NCI-H2029 (cell line): ENCODE data around the gene GRHL3.

Experiments
- DNase-seq: peaks from one replicate; lab custom pipeline; 2025; lab: John Stamatoyannopoulos, UW

The GRHL3 gene

DNA sequence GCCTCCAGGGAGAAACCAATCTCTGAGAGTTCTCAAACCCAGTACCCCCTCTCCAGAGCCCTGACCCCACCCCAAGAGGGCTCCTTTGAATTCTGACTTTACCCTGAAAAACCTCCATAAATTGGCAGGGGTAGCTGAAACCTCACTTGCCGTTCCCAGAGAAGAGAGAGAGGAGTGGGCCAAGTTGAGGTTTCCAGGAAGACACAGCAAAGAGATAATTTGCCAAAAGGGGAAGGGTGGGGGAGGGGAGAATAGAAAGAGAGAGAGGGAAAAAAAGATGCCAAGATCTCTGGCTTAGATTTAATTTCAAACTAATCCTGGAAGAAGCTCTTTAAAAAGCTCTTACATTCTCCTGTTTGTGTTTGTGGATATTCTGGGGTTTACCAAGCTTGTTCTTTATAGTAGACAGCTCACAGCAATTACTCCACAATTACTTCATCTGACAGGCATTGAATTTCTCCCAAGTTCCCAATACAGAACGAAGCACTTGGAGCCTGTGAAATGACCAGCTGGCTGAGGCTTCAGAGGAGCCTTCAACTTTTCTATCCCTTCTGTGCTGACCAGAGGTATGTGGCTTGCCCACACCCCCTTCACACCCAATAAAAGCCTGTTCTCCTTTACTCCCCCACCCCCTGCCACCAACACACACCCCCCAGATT, 1.1 kb upstream of the GRHL3 start:
- DNase-seq, result no peak

DNA sequence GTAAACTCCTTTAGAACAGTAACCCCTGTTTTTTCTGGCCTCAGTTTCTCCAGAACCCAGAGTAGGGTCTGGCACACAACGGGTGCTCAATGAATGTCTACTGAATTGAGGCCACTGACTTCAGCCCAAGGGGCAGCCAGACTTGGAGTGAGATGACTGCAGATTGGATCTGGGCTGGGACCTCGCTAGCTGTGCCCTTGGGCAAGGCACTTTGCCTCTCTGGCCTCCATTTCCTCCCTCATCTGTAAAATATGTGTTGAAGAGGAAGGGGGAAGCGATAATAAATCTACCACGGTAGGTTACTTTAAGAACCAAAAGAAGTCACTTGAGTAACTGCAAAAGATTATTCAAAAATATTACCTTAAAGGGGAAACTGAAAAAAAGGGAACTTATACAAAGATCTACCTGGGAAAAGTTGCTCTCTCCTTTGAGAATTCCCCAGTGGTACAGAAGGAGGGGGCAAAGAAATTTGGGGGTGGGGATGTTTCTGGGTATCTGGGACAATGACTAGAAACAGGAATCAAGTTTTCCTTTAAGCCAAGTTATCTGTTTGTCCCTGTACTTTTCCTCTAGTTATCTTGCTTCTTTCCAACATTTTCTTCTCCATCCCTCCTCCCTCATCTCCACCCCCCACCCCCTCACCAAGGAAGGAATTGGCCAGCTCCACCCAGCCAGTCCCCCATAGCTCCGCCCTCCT, 394 bp upstream of the GRHL3 start:
- DNase-seq, result no peak

DNA sequence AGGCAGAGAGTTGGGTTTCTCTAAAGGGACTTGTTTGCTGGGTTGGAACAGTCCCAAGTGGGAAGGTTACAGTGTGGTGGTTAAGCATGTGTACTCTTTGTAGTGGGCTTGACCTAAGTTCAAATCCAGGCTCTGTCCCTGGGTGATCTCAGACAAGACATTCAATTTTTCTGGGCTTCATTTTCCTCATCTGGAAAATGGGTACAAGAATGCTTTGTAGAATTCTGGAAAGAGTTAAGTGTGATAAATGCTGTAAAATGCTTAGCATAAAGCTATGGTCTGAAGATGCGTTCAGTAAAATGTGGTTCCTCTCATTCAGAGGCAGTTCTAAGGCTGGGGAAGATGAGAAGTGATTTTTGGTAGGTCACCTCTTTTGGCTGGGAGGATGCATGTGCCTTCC, 805 bp downstream of the GRHL3 start:
- DNase-seq, result no peak

DNA sequence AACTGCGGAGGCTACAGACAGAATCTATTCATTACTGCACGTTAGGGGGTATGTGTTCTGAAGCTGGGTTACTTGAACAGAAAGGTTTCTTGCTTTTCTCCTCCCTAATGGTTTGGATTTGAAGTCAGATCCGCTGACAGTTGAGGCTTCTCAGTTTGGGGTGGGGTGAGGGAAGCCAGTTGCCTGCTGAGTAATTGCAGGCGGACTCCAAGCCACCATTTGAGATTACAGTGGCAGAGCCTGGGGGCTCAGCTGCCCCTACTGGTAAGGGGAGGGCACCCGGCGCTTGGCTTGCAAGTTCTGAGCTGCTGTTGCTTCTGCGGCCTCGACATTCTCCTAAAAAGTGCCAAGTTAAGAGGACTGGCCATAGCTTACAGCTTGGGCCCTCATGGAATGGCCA, 2.0 kb downstream of the GRHL3 start:
- DNase-seq, result no peak

DNA sequence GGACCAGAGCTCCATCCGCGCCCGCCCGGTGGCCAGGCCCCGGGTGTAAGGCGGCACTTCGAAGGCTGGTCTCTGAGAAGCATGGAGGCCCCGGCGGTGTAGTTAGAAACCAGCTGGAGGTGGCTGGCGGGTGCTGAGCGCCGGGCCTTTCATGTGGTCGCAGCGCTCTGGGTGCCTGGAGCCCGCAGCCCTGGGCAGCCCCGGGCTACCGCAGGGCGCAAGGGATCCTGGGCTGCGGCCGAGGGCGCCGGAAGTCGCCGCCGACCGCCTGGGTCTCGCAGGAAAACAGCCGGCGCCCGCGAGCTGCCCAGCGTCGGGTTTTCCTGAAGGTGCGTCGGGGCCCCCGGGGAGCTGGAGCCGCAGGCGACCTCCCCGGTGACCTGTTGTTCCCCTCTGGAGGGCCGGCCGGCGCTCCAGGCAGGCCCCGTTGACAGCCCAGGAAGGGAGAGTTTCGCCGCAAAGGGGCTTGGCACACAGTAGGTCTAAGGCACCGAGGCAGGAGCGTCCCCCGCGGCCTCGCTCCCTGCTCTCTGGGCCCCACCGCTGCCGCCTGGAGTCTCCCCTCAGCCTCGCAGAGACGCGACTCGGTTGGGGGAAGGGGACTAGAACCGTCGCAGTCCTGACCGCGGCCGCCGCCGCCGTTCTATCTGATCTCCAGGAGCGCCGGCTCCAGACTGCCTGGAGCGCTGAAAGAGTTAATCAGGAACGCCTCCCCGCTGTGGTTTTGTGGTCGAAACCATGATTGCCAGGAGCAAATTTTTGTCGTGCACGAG, 2.7 kb downstream of the GRHL3 start:
- no peak for DNase-seq

DNA sequence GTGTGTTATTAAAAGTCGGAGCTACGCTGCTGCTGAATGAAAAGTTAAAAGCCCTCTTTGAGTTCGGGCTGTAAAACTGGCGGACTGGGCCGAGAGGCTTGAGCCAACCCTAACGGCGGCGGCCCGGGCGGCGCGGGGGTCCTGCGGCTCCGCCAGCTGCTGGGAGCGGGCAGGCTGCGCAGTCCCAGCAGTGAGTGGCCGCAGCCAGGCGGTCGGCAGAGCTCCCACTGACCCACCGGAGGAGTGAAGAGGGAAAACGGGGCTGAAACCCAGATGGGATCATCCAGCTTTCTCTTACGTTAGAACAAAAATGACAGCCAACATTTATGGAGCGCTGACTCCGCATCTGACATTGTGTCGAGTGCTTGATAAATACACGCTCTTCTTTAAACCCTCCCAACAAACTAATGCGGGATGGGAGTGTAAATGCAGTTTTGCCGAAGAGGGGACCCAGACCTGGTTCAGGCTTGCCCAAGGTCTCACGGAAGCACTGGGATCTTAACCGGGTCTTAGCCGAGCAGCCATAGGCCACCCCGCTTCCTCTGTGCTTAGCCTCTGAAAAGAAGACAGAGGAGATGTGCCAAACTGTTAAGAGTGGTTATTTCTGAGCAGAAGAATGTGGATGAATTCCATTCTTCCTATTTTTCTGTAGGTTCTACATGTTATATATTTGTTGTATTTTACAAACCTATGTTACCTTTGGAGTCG, 3.5 kb downstream of the GRHL3 start:
- DNase-seq, result no peak

DNA sequence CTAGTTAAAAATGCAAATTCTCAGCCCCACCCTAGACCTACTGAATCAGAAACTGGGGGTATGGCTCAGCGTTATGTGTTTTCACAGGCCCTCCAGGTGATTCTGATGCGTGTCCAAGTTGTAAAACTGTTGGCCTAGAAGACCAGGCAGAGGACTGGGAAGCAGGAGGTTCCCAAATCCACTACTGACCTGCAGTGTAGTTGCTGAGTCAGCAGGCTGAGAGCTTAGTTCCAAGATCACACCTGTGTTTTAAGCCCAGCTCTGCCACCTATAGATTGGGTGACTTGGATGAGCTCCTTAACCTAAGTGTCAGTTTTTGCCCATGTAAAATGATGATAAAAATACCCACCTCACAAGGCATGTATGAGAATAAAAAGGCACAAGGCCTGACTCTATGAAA, 4.1 kb downstream of the GRHL3 start:
- DNase-seq, result no peak

DNA sequence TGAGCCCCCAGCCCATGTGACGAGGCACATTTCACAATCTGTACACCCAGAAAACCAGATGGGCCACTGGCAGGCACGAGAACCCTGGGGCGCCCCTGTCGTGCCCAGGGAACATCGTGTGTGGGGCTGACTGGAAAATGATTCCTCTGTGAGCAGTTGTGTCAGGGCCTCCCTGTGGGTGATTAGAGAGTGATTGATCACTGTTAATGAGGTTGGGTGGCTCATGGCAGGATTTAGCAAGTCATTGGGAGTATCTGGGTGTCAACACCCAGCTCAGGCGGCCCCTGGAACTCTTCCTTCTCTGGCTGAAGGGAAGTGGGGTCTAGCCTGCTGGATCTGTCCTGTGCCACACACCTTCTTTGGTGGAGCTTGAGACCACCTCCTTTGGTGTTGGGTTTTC, 5.7 kb downstream of the GRHL3 start:
- no peak for DNase-seq

DNA sequence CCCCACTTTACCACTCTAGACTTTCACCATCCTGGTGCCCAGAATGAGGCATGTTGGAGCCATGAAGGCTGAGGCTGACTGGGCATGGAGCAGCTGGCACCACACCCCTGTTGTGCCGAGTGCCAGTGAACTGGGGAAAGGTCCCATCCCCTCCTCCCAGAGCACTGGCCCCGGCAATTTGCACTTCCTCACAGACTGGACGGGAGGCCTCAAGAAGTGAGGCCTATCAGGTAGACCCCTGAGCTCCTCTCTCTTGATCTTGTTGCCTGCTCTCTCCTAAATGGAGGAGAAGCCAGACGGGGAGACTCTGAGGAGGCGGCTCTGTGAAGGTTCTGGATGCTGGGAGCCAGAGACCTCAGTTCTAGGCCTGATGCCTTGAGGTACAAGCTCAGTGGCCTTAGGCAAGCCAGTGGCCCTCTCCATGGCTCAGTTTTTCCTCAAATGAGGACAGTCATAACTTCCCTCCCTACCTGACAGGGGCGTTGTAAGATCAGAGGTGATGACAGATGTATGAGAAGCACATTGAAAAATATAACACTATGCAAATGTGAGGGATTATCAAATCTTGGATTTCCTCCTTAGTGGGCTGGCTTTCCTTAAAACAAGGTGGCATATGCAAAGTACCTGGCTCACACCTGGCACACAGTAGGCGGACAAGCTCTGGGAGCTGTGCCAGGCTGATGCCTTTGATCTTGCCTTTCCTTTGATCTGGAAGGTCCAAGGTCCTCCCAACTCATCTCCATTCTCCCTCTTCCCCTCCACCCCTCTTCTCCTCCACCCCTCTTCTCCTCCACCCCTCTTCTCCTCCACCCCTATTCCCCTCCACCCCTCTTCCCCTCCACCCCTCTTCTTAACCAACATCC, 6.7 kb downstream of the GRHL3 start:
- DNase-seq, result no peak

DNA sequence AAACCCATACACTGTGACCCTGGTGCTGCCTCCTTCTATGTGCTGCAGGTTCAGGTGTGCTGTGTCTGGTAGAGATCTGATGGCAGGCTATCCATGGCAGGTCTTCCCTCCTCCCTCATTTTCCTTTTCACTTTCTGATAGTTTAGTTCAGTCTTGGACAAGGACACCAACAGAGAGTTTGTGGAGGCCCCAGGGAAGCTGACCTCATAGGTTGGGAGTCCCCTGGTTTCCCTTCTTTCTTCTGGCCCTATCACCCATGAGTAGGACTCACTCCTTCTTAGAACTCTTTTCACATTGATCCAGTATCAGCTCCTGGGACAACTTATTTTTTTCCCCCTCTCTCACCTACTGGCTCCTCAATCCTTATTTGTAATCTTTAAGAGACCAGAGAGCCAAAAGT, 8.3 kb downstream of the GRHL3 start:
- no peak for DNase-seq

DNA sequence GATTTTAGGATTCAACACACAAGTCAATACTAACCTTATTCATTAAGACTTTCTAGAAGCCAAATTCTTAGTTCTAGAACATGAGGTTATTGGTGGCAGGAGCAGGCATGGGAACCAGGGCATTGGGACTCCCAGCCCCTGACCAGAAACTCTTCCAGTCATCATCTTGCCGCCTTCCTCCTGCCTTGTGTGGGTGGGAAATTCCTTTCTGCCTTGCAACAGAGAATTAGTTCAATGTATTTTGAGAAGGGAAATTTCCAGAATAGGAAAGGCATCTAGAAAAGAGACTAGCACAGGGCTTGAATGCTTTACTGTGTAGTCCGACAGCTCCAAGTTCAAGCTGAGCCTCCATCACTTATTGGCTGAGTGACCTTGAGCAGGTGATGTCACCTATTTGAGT, 8.7 kb downstream of the GRHL3 start:
- no peak for DNase-seq

DNA sequence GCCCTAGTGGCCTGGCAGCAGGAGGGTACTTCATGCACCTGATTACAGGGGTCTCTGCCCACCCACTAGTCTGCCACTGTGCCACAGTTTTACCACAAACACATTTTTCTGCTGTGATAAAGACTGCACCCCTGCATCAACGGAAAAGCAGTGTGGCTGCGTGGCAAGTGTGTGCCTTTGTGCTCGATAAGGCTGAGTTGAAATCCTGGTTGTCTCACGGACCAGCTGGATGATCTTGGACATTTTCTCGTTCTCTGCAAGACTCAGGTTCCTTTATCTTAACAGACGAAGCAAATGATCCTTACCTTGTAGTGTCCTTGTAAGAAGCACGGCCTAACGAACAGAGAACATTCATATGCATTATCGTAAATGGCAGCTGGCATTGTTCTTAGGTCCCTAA, 10.2 kb downstream of the GRHL3 start:
- no peak for DNase-seq

DNA sequence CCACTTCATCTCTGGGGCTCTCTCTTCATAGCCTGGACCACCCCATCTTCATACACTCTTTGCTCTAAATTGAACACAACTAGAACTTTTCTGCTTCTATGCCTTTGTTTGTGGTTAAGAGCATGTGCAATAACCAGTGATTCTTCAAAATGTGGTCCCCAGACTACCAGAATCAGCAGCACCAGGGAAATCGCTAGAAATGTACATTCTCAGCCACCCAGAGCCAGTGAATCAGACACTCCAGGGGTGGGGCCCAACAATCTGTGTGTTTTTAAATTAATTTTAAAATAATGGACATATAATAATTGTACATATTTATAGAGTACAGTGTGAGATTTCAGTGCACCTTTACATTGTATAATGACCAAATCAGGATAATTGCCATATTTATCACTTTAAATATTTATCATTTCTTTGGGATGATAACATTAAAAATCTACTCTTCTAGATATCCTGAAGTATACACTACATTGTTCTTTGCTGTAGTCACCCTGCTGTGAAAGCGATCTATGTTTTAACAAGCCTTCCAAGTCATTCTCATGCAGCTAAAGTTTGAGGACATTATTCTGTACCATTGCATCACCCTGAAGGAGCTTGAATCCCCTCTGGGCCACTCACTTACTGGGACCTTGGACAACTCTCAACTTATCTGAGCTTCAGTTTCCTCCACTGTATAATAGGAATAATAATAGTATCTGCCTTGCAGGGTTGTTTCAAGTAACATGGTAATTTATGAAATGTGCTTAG, 10.8 kb downstream of the GRHL3 start:
- DNase-seq, result no peak

DNA sequence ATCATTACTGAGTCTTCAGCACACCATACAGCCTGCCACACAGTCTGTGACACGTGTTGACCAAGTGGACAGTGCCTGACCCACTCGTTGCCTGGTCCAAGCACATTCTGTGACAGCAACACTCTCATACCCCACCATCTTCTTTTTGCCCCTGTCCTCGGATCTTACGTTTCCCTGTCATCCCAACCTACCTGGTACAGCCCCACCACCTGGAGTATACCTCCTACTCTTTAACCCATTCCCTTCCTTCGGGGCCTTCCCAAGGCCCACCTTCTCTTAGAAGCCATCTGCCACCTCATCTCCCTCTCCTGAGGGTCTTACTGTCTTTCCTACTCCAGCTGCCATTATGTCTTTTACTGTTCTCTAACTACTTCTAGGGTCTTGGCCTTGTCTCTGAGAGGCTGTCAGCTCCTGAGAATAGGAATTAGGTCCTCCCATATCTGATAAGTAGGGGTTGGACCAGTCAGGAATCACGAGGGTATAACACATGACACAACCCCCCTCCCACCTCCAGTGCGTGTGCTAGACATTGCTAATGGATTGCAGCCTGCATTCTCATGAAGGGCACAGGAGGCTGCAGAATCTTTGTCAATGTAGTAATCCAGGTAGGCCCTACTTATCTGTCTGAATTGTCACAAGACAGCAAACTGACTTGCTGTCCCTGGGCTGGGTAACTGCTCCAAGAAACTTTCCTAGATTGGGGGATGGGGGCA, 13.0 kb downstream of the GRHL3 start:
- DNase-seq, result no peak

DNA sequence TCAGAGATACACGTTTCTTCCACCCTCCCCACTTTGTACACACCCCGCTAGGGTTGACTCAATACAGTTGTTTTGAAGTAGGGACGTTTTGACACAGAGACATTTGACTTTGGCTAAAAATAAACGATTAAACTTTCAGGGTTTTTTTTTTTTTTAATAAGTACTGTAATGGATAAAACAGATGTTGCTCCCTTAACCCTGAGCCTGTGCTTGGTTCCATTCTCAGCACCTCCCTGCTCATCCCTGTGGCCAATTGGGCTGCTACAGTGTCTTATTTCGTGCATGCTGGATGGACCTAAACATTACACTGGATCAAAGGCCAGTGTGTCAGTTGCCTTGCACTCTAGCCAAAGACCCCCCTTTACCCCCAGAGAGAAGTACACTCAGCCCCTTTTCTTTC, 16.9 kb downstream of the GRHL3 start:
- DNase-seq, result no peak

DNA sequence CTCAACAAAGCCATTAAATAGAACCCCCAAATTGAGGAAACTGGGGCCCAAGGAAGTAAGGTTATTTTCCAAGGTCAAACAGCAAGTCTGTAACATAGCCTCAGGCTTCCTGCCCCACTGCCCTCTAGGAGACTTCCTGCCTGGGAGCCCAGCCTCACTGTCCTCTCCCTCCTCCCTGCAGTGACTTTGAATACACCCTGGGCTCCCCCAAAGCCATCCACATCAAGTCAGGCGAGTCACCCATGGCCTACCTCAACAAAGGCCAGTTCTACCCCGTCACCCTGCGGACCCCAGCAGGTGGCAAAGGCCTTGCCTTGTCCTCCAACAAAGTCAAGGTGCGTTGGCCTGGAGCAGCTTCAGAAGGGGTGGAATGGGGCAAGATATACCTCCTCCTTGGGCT, 18.3 kb downstream of the GRHL3 start:
- no peak for DNase-seq

DNA sequence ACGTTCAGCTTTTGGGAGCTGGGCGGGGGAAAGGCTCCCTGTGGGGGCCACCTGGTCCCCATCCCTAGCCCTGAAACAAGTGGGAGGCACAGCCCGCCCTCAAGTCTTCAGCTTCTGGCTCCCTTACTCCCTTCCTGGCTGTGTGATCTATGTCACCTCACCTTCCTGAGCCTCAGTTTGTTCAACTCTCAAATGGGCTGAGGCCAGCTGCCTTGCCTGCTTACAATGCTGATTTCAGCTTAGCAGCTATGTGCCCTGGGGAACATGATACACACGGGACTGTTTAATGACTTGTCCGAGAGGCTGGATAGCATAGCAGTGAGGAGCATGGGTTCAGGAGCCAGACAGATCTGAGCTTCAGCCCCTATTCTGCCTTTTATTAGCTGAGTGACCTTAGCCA, 19.3 kb downstream of the GRHL3 start:
- no peak for DNase-seq

DNA sequence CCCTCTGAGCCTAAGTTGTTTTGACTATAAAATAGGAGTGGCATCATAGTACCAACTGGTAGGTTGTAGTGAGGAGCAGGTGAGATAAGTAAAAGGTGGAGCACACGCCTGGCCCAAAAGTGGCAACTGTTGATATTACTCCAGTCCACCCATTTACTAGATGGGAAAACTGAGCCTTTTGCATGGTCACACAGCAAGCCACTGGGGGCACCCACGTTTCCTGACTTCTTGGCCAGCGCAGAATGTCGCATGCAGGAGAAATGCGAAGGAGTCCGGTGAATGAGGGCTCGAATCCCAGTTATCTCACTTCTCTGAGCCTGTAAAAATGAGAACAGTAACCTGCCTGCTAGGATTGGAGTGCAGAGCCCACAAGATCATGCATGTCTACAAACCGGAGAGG, 20.8 kb downstream of the GRHL3 start:
- no peak for DNase-seq

DNA sequence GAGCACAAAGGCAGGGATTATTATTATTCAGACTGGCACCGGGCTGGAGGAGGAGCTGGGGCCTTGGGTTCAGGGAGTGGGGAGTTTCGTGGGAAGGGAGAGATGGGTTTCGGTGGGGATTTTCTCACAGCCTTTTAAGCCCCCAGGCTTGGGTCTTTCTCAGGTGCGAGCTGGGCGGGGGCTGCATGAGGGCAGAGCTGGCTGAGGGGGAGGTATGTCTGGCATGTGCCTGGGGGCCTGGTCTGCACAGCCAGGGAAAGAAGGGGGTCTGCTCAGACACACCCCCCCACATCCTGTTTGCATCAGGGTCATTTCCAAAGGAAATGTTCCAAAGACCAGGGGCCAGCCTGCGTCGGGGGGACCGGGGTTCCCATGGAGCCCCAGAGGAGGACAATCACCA, 21.6 kb downstream of the GRHL3 start:
- no peak for DNase-seq

DNA sequence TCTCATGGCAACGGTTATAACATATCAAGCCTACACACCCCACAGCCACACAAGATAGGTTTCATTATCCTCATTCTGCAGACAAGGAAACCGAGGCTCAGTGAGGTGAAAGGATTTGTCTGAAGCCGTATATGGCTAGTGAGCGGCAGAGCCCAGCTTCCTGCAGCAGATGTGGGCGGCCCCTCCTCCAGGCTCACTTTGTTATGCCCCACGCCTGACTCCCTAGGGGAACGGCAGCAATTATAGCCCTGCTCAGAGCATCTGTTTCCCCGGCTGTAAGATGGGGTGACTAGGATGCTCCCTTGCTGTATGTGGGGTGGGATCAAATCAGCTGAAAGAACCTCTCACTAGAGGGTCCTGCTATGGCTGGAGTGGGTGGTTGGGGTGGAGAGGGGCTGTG, 22.1 kb downstream of the GRHL3 start:
- no peak for DNase-seq
